HepG2 (cell line): ENCODE results near the gene HYAL2. TPM values are rescaled to one million over a fixed set of nuclear protein-coding genes. Genes with fewer than 3 reads are reported as not detected.

Experiments used
- BCL6 ChIP-seq: IDR thresholded peaks from 2 replicates; pipeline ENCODE4 v1.6.1; 2016; ENCODE audit warnings: missing genetic modification reagents, missing compliant biosample characterization
- HIVEP1 ChIP-seq: sonication (generic); formaldehyde crosslinking; IDR thresholded peaks from 2 replicates; pipeline ENCODE4 v1.4.0; 2020; ENCODE audit warnings: mild to moderate bottlenecking, missing genetic modification reagents
- NFATC3 ChIP-seq: sonication (generic); formaldehyde crosslinking; IDR thresholded peaks from 2 replicates; pipeline ENCODE4 v1.5.1; 2020; ENCODE audit warnings: mild to moderate bottlenecking, missing genetic modification reagents
- PHF20 ChIP-seq: sonication (generic); formaldehyde crosslinking; IDR thresholded peaks from 2 replicates; pipeline ENCODE4 v1.5.0; 2020; ENCODE audit warnings: mild to moderate bottlenecking, missing genetic modification reagents
- PRMT3 ChIP-seq: sonication (generic); formaldehyde crosslinking; IDR thresholded peaks from 2 replicates; pipeline ENCODE4 v1.8.1; 2022; ENCODE audit warnings: low read depth, mild to moderate bottlenecking, moderate library complexity, missing genetic modification reagents, borderline replicate concordance
- TOPORS ChIP-seq: sonication (generic); formaldehyde crosslinking; IDR thresholded peaks from 2 replicates; pipeline ENCODE4 v1.8.0; 2023; ENCODE audit warnings: mild to moderate bottlenecking, missing genetic modification reagents
- ZNF329 ChIP-seq: sonication (generic); formaldehyde crosslinking; IDR thresholded peaks from 2 replicates; pipeline ENCODE4 v1.9.0; 2021; ENCODE audit warnings: low read depth, mild to moderate bottlenecking, missing genetic modification reagents
- polyA plus RNA-seq, 8 experiments: library from polyadenylated mRNA; depleted of rRNA in 3 of 8; stranded (reverse) in 7 of 8; unstranded in 1 of 8; fragments of >200 nt; fragmentation: Illumina TruSeq in 4 of 8; extraction: Trizol in 4 of 8; gene quantifications; 2 replicates each; pipeline versions ENCODE4 v1.2.1 to v1.2.3, GENCODE V29; 2011 to 2016; ENCODE audit warnings: low read depth in 4 of 8, missing spikeins in 1 of 8, mixed read lengths in 1 of 8; ENCODE audit not compliant: insufficient read depth in 1 of 8
- total RNA-seq, 5 experiments: library from RNA; depleted of rRNA; stranded (reverse); fragments of >200 nt; fragmentation: Illumina TruSeq; extraction: Trizol; gene quantifications; 2 replicates each; pipeline ENCODE4 v1.2.3, GENCODE V29; 2016; ENCODE audit warnings: low read depth in 1 of 5
- TF ChIP-seq, protein P1 (sequence below), 2 experiments: sonication (generic) in 1 of 2; formaldehyde crosslinking in 1 of 2; IDR thresholded peaks; 2 replicates each; pipeline versions ENCODE4 v1.4.0 to v1.6.1; 2016 to 2020; ENCODE audit warnings: borderline replicate concordance in 1 of 2, low read depth in 1 of 2, mild to moderate bottlenecking in 1 of 2, missing genetic modification reagents in 1 of 2
- TF ChIP-seq, protein P2 (sequence below): sonication (generic); formaldehyde crosslinking; IDR thresholded peaks from 2 replicates; pipeline ENCODE4 v1.5.0; 2020; ENCODE audit warnings: mild to moderate bottlenecking, missing genetic modification reagents, borderline replicate concordance
- TF ChIP-seq, protein P3 (sequence below): sonication (generic); formaldehyde crosslinking; conservative IDR thresholded peaks from 2 replicates; pipeline ENCODE4 v1.8.0; 2022; ENCODE audit warnings: mild to moderate bottlenecking, moderate library complexity, missing genetic modification reagents
- TF ChIP-seq, protein P4 (sequence below): sonication (generic); formaldehyde crosslinking; IDR thresholded peaks from 2 replicates; pipeline ENCODE4 v1.4.0; 2020; ENCODE audit warnings: missing genetic modification reagents

HYAL2 gene
- total and polyA plus RNA-seq, 2 of the 13 experiments (the other 11 are each of a cell fraction or from before 2014, with no cell fraction given), result 76.2 to 102 TPM

DNA sequence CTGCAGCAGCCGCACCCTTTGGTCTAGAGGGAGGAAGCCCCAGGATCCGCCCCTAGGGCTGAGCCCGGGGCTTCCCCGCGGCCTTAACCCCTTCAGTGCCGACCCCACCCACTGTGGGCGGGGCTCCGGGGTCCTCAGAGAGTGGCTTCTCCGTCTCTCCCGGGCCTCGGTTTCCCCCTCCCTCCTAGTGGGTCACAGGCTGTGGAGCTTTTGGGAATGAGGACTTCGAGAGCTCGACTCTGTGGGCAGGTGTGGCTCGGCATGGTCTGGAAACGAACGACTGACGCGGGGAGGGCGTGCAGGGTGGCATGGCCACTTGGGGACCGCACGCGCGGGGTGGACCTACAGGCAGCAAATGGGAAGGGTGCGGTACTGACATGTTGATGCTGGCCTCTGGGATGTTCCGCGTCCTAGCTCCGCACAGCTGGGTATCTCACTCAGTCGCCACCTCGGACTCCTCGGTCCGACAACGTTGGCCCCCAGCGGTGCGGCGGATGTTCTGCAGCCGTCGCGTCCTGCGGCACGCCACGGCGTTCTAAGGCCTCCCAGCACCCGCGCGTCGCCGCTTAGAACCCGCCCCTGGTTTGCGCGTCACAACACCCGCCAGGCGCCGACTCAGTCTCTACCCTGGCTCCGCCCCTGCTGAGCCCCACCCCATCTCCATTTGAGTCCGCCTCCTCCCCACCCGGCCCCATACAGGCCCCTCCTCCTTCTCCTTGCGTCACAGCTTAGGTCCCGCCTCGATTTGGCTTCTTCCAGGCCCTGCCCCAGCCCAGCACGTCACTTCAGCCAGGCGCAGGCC is 23.5 kb downstream of the HYAL2 start, which contains the start of the genes HYAL3 and NAA80 (continued):
- TF ChIP-seq, protein P1, sequence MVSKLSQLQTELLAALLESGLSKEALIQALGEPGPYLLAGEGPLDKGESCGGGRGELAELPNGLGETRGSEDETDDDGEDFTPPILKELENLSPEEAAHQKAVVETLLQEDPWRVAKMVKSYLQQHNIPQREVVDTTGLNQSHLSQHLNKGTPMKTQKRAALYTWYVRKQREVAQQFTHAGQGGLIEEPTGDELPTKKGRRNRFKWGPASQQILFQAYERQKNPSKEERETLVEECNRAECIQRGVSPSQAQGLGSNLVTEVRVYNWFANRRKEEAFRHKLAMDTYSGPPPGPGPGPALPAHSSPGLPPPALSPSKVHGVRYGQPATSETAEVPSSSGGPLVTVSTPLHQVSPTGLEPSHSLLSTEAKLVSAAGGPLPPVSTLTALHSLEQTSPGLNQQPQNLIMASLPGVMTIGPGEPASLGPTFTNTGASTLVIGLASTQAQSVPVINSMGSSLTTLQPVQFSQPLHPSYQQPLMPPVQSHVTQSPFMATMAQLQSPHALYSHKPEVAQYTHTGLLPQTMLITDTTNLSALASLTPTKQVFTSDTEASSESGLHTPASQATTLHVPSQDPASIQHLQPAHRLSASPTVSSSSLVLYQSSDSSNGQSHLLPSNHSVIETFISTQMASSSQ (IDR thresholded peaks at IDR 0.05; ENCODE audit: low read depth), result no peak; the same call in 1 of the 2 replicates
- TF ChIP-seq, protein P1 (CRISPR knock-in tag; IDR thresholded peaks at IDR 0.05; ENCODE audit: borderline replicate concordance), result 0 out of 2 replicates have a peak, but pooled peaks have one; percentile 45
- TF ChIP-seq TOPORS (no peak), PHF20 (CRISPR knock-in tag) (peak; percentile 58; the same call in 1 of the 2 replicates), BCL6 (CRISPR knock-in tag) (peak; percentile 31; the same call in 1 of the 2 replicates), HIVEP1 (CRISPR knock-in tag) (peak; percentile 99), ZNF329 (CRISPR knock-in tag) (no peak), PRMT3 (CRISPR knock-in tag) (0 out of 2 replicates have a peak, but pooled peaks have one; percentile 80), NFATC3 (CRISPR knock-in tag) (no peak)
- TF ChIP-seq, protein P2, sequence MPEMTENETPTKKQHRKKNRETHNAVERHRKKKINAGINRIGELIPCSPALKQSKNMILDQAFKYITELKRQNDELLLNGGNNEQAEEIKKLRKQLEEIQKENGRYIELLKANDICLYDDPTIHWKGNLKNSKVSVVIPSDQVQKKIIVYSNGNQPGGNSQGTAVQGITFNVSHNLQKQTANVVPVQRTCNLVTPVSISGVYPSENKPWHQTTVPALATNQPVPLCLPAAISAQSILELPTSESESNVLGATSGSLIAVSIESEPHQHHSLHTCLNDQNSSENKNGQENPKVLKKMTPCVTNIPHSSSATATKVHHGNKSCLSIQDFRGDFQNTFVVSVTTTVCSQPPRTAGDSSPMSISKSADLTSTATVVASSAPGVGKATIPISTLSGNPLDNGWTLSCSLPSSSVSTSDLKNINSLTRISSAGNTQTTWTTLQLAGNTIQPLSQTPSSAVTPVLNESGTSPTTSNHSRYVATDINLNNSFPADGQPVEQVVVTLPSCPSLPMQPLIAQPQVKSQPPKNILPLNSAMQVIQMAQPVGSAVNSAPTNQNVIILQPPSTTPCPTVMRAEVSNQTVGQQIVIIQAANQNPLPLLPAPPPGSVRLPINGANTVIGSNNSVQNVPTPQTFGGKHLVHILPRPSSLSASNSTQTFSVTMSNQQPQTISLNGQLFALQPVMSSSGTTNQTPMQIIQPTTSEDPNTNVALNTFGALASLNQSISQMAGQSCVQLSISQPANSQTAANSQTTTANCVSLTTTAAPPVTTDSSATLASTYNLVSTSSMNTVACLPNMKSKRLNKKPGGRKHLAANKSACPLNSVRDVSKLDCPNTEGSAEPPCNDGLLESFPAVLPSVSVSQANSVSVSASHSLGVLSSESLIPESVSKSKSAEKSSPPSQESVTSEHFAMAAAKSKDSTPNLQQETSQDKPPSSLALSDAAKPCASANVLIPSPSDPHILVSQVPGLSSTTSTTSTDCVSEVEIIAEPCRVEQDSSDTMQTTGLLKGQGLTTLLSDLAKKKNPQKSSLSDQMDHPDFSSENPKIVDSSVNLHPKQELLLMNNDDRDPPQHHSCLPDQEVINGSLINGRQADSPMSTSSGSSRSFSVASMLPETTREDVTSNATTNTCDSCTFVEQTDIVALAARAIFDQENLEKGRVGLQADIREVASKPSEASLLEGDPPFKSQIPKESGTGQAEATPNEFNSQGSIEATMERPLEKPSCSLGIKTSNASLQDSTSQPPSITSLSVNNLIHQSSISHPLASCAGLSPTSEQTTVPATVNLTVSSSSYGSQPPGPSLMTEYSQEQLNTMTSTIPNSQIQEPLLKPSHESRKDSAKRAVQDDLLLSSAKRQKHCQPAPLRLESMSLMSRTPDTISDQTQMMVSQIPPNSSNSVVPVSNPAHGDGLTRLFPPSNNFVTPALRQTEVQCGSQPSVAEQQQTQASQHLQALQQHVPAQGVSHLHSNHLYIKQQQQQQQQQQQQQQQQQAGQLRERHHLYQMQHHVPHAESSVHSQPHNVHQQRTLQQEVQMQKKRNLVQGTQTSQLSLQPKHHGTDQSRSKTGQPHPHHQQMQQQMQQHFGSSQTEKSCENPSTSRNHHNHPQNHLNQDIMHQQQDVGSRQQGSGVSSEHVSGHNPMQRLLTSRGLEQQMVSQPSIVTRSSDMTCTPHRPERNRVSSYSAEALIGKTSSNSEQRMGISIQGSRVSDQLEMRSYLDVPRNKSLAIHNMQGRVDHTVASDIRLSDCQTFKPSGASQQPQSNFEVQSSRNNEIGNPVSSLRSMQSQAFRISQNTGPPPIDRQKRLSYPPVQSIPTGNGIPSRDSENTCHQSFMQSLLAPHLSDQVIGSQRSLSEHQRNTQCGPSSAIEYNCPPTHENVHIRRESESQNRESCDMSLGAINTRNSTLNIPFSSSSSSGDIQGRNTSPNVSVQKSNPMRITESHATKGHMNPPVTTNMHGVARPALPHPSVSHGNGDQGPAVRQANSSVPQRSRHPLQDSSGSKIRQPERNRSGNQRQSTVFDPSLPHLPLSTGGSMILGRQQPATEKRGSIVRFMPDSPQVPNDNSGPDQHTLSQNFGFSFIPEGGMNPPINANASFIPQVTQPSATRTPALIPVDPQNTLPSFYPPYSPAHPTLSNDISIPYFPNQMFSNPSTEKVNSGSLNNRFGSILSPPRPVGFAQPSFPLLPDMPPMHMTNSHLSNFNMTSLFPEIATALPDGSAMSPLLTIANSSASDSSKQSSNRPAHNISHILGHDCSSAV (CRISPR knock-in tag), result no peak
- TF ChIP-seq, protein P3, sequence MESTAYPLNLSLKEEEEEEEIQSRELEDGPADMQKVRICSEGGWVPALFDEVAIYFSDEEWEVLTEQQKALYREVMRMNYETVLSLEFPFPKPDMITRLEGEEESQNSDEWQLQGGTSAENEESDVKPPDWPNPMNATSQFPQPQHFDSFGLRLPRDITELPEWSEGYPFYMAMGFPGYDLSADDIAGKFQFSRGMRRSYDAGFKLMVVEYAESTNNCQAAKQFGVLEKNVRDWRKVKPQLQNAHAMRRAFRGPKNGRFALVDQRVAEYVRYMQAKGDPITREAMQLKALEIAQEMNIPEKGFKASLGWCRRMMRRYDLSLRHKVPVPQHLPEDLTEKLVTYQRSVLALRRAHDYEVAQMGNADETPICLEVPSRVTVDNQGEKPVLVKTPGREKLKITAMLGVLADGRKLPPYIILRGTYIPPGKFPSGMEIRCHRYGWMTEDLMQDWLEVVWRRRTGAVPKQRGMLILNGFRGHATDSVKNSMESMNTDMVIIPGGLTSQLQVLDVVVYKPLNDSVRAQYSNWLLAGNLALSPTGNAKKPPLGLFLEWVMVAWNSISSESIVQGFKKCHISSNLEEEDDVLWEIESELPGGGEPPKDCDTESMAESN, result peak; percentile 80
- TF ChIP-seq, protein P4, sequence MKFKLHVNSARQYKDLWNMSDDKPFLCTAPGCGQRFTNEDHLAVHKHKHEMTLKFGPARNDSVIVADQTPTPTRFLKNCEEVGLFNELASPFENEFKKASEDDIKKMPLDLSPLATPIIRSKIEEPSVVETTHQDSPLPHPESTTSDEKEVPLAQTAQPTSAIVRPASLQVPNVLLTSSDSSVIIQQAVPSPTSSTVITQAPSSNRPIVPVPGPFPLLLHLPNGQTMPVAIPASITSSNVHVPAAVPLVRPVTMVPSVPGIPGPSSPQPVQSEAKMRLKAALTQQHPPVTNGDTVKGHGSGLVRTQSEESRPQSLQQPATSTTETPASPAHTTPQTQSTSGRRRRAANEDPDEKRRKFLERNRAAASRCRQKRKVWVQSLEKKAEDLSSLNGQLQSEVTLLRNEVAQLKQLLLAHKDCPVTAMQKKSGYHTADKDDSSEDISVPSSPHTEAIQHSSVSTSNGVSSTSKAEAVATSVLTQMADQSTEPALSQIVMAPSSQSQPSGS, result no peak
